Measurements from ENCODE around the gene PRKD2. TPM values are rescaled to one million over a fixed set of nuclear protein-coding genes. Genes with fewer than 3 reads are reported as not detected.

PRKD2 gene
- polyA plus RNA-seq, 3 donors: 6.5 to 46.9 (median 8.1) TPM

- TF ChIP-seq CTCF (IDR thresholded peaks at IDR 0.05): no peak
- Histone ChIP-seq H4K20me1 (ENCODE audit: insufficient read depth, low read length) (peaks cover 7% of the 10 kb centered on the region), H3K4me3 (replicated peaks in 1 of 3; ENCODE audit: low read depth in 2 of 3, low read length in 3 of 3) (no peak overlapping the region), H3K36me3 (replicated peaks in 1 of 2; ENCODE audit: control insufficient read depth in 1 of 2, insufficient read depth in 2 of 2, low read length in 2 of 2) (no peaks in the 10 kb centered on the region), H3K9me3 (replicated peaks in 1 of 2; ENCODE audit: control insufficient read depth in 1 of 2, insufficient read depth in 1 of 2, low read length in 2 of 2) (no peaks in the 10 kb centered on the region), H3K27me3 (ENCODE audit: control insufficient read depth in 2 of 2, insufficient read depth in 2 of 2, low read length in 2 of 2) (no peaks in the 10 kb centered on the region), H3K9ac (ENCODE audit: insufficient read depth, low read length, poor library complexity, severe bottlenecking) (no peak overlapping the region), H3K4me2 (replicated peaks; ENCODE audit: extremely low read depth, low read length, poor library complexity, severe bottlenecking) (no peak overlapping the region), H3K79me2 (ENCODE audit: insufficient read depth, low read length) (no peaks in the 10 kb centered on the region), H2AFZ (ENCODE audit: insufficient read depth, low read depth, low read length, poor library complexity, severe bottlenecking) (no peak overlapping the region), H3K4me1 (ENCODE audit: control insufficient read depth in 1 of 2, insufficient read depth in 2 of 2, low read length in 2 of 2) (peaks cover 28 to 35% of the 10 kb centered on the region in 2 donors), H3K27ac (ENCODE audit: low read depth in 1 of 2, low read length in 2 of 2) (no peak overlapping the region)
- no peak overlapping the region for H3K4me3 Mint-ChIP-seq
- peaks cover 0 to 4% (median 4%) of the 10 kb centered on the region in 3 donors for H3K27me3 Mint-ChIP-seq (ENCODE audit: low read depth in 3 of 3)
- DNase-seq: no peak
- intact Hi-C loops (cut with micrococcal nuclease): loop anchor here in 1 of 2 donors (5.0 kb wide), 1 partner anchor 86 kb away; no protein-coding TSS in a partner anchor
- peaks cover 0 to 4% (median 2%) of the 10 kb centered on the region in 7 donors for H3K9me3 Mint-ChIP-seq
- peaks cover 10 to 25% of the 10 kb centered on the region in 2 donors for H3K36me3 Mint-ChIP-seq
- 98% methylated on average over 81 of the region's 86 CpGs for WGBS (ENCODE audit: insufficient coverage)
- H3K4me1 Mint-ChIP-seq: peaks cover 32% of the 10 kb centered on the region
- H3K27ac Mint-ChIP-seq: no peak overlapping the region
Measured at GRCh38 chr19:46755853-46756543, 39.1 kb upstream of the PRKD2 start.

- H3K36me3 ChIP-seq (replicated peaks in 1 of 2; ENCODE audit: control insufficient read depth in 1 of 2, insufficient read depth in 2 of 2, low read length in 2 of 2): peaks cover 0 to 7% of the 10 kb centered on the region in 2 donors
- H2AFZ ChIP-seq (ENCODE audit: insufficient read depth, low read depth, low read length, poor library complexity, severe bottlenecking): no peak overlapping the region
- peak overlapping the region; percentile 20 for H3K27ac ChIP-seq (ENCODE audit: low read depth in 1 of 2, low read length in 2 of 2)
- Mint-ChIP-seq H3K36me3 (peaks cover 12 to 31% of the 10 kb centered on the region in 2 donors), H3K9me3 (peaks cover 0 to 4% (median 2%) of the 10 kb centered on the region in 7 donors), H3K4me3 (no peak overlapping the region), H3K27ac (peak overlapping the region in 6 of 7 donors; percentile 13 to 76 (median 38)), H3K27me3 (ENCODE audit: low read depth in 3 of 3) (peaks cover 0 to 4% (median 4%) of the 10 kb centered on the region in 3 donors), H3K4me1 (peaks cover 31% of the 10 kb centered on the region)
- no peaks in the 10 kb centered on the region for H3K27me3 ChIP-seq (ENCODE audit: control insufficient read depth in 2 of 2, insufficient read depth in 2 of 2, low read length in 2 of 2)
- peaks cover 7% of the 10 kb centered on the region for H4K20me1 ChIP-seq (ENCODE audit: insufficient read depth, low read length)
- H3K79me2 ChIP-seq (ENCODE audit: insufficient read depth, low read length): no peaks in the 10 kb centered on the region
- intact Hi-C loops (cut with micrococcal nuclease): loop anchor here in 1 of 2 donors (5.0 kb wide), 1 partner anchor 87 kb away; no protein-coding TSS in a partner anchor
- no peak for TF ChIP-seq CTCF (IDR thresholded peaks at IDR 0.05)
- WGBS (ENCODE audit: insufficient coverage): 76% methylated on average over 38 of the region's 39 CpGs
- DNase-seq: peak; percentile 43 to 67 (median 47)
- peak overlapping the region; percentile 52 for H3K4me2 ChIP-seq (replicated peaks; ENCODE audit: extremely low read depth, low read length, poor library complexity, severe bottlenecking)
- H3K4me3 ChIP-seq (replicated peaks in 1 of 3; ENCODE audit: low read depth in 2 of 3, low read length in 3 of 3): peak overlapping the region in 1 of 3 experiments; percentile 40
- peaks cover 28 to 35% of the 10 kb centered on the region in 2 donors for H3K4me1 ChIP-seq (ENCODE audit: control insufficient read depth in 1 of 2, insufficient read depth in 2 of 2, low read length in 2 of 2)
- H3K9me3 ChIP-seq (replicated peaks in 1 of 2; ENCODE audit: control insufficient read depth in 1 of 2, insufficient read depth in 1 of 2, low read length in 2 of 2): no peaks in the 10 kb centered on the region
- H3K9ac ChIP-seq (ENCODE audit: insufficient read depth, low read length, poor library complexity, severe bottlenecking): no peak overlapping the region
Measured at GRCh38 chr19:46755077-46755852, 38.4 kb upstream of the PRKD2 start.
